ENCODE measurements around the gene HDAC3.
A peak's percentile ranks its signal among the peaks of the same experiment; 100 is the strongest.

HDAC3 gene

DNA sequence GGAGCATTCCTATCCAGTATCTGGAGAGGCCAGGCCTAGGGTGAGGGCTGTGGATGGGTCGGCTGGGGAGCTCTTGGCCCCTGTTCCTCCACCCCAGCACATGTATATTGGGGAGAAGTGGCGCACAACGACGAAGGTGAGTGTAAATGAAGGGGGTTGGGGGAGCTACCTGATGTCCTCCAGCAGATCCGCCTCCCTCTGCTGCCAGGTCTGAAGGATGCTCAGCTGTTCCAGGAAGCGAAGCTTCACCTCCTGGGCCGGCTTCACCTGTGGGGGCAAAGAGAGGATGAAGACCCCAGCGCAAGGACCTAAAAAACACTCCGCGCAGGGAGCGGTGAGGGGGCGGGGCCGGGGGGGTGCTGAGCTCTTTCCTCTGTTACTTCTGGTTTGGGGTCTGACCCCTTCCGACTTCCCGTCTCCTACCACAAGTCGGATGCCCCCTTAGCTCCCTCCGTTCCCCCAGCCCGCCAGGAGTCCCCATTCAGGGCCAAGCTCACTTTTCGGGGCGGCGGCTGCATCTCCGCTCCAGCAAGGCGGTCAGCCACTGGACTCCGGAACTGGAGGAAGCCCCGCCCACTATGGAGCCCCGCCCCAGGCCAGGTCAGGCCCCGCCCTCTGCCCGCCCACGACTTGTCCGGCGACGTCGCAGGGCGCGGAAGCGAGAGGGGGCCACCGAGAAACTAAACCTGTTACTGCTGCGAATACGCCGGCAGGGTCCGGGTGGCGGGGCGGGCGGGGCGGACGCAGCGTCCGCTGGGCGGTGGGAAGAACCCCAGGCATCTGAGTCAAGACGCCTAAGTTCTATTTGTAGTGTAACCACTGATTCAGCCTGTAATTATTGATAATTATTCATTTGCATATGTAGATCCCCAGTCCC is 14.4 kb upstream of the HDAC3 start, which contains the start of gene FCHSD1:
FCHSD1 (minus strand) TSS at position 568 of the 877 bp plus-strand sequence; CDS start at position 518, 50 bp downstream.
- peak; percentile 99 for DNase-seq (ENCODE audit: low spot score)
- in situ Hi-C loops (cut with MboI; ENCODE audit: low pct_unique_long_range_greater_than_20kb, low sequenced_read_pairs, unreplicated experiment) = no loop called here
- TF ChIP-seq, protein P1, sequence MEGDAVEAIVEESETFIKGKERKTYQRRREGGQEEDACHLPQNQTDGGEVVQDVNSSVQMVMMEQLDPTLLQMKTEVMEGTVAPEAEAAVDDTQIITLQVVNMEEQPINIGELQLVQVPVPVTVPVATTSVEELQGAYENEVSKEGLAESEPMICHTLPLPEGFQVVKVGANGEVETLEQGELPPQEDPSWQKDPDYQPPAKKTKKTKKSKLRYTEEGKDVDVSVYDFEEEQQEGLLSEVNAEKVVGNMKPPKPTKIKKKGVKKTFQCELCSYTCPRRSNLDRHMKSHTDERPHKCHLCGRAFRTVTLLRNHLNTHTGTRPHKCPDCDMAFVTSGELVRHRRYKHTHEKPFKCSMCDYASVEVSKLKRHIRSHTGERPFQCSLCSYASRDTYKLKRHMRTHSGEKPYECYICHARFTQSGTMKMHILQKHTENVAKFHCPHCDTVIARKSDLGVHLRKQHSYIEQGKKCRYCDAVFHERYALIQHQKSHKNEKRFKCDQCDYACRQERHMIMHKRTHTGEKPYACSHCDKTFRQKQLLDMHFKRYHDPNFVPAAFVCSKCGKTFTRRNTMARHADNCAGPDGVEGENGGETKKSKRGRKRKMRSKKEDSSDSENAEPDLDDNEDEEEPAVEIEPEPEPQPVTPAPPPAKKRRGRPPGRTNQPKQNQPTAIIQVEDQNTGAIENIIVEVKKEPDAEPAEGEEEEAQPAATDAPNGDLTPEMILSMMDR (IDR thresholded peaks at IDR 0.05; ENCODE audit: extremely low read depth, insufficient read depth, missing control alignments) = no peak

DNA sequence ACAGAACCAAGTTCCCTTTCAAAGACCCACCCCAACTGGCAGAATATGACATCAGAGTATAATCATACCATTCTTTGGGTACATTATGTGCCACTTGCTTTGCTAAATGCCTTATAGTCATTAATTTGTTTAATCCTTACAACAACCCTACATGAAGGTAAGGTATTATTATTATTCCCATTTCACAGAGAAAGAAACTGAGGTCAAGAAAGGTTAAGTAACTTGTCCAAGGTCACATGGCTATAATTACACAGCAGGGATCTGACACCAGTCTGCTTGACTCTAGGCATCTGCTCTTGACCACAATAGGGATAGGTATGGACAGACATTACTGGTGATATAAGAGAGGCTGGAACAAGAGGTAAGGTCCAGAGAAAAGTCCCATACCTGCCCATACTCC is 13.3 kb upstream of the HDAC3 start:
- no peak for DNase-seq (ENCODE audit: low spot score)
- in situ Hi-C loops (cut with MboI; ENCODE audit: low pct_unique_long_range_greater_than_20kb, low sequenced_read_pairs, unreplicated experiment) = no loop called here
- TF ChIP-seq, protein P1 (IDR thresholded peaks at IDR 0.05; ENCODE audit: extremely low read depth, insufficient read depth, missing control alignments) = no peak

- in situ Hi-C loops (cut with MboI; ENCODE audit: low pct_unique_long_range_greater_than_20kb, low sequenced_read_pairs, unreplicated experiment) = no loop called here
- DNase-seq (ENCODE audit: low spot score) = no peak
- TF ChIP-seq, protein P1 (IDR thresholded peaks at IDR 0.05; ENCODE audit: extremely low read depth, insufficient read depth, missing control alignments) = no peak
These were observed 12.5 kb upstream of the HDAC3 start for GRCh38 chr5:141649056-141649688.

GRCh38 chr5:141647851-141648250 is 11.2 kb upstream of the HDAC3 start:
- in situ Hi-C loops (cut with MboI; ENCODE audit: low pct_unique_long_range_greater_than_20kb, low sequenced_read_pairs, unreplicated experiment) = no loop called here
- TF ChIP-seq, protein P1 (IDR thresholded peaks at IDR 0.05; ENCODE audit: extremely low read depth, insufficient read depth, missing control alignments) = no peak
- no peak for DNase-seq (ENCODE audit: low spot score)

GRCh38 chr5:141647242-141647641 is 10.6 kb upstream of the HDAC3 start:
- TF ChIP-seq, protein P1 (IDR thresholded peaks at IDR 0.05; ENCODE audit: extremely low read depth, insufficient read depth, missing control alignments) = no peak

GRCh38 chr5:141646026-141646425 is 9.4 kb upstream of the HDAC3 start:
- in situ Hi-C loops (cut with MboI; ENCODE audit: low pct_unique_long_range_greater_than_20kb, low sequenced_read_pairs, unreplicated experiment) = no loop called here
- TF ChIP-seq, protein P1 (IDR thresholded peaks at IDR 0.05; ENCODE audit: extremely low read depth, insufficient read depth, missing control alignments) = no peak
- no peak for DNase-seq (ENCODE audit: low spot score)

More at GRCh38 chr5:141647242-141647641, 10.6 kb upstream of the HDAC3 start:
- in situ Hi-C loops (cut with MboI; ENCODE audit: low pct_unique_long_range_greater_than_20kb, low sequenced_read_pairs, unreplicated experiment) = no loop called here
- DNase-seq (ENCODE audit: low spot score) = no peak

Data from GM13977 (cell line).